H9 (cell line): ENCODE results near the gene HBA1. TPM values are rescaled to one million over a fixed set of nuclear protein-coding genes. Genes with fewer than 3 reads are reported as not detected.

Experiments
- DNase-seq: peaks from one replicate; pipeline ENCODE4 v3.0.0-alpha.2; 2017
- H2AFZ ChIP-seq: one replicate; pipeline ENCODE4 v1.6.1; 2013; ENCODE audit warnings: mild to moderate bottlenecking, low read length, control low read depth, moderate library complexity
- H2AK5ac ChIP-seq: 2 replicates; pipeline ENCODE4 v1.6.1; 2013; ENCODE audit warnings: low read length, control low read depth, mixed read lengths; ENCODE audit not compliant: insufficient read length
- H2BK120ac ChIP-seq: one replicate; pipeline ENCODE4 v1.6.1; 2013; ENCODE audit warnings: low read depth, mild to moderate bottlenecking, low read length, control low read depth, inconsistent platforms; ENCODE audit not compliant: poor library complexity, severe bottlenecking
- H2BK12ac ChIP-seq: 2 replicates; pipeline ENCODE4 v1.6.1; 2013; ENCODE audit warnings: low read length, control low read depth, mixed read lengths, low read depth; ENCODE audit not compliant: insufficient read length
- H2BK15ac ChIP-seq: 2 replicates; pipeline ENCODE4 v1.6.1; 2013; ENCODE audit warnings: low read depth, low read length, control low read depth
- H2BK20ac ChIP-seq: one replicate; pipeline ENCODE4 v1.6.1; 2013; ENCODE audit warnings: low read depth, mild to moderate bottlenecking, low read length, control low read depth, inconsistent platforms; ENCODE audit not compliant: poor library complexity, severe bottlenecking
- H2BK5ac ChIP-seq: 2 replicates; pipeline ENCODE4 v1.6.1; 2013; ENCODE audit warnings: low read length, control low read depth, mixed read lengths; ENCODE audit not compliant: insufficient read length
- H3K14ac ChIP-seq: 2 replicates; pipeline ENCODE4 v1.6.1; 2013; ENCODE audit warnings: low read length, control low read depth; ENCODE audit not compliant: insufficient read depth
- H3K18ac ChIP-seq: 2 replicates; pipeline ENCODE4 v1.6.1; 2013; ENCODE audit warnings: low read depth, mild to moderate bottlenecking, mixed read lengths, low read length, control low read depth; ENCODE audit not compliant: insufficient read length
- H3K23ac ChIP-seq: 2 replicates; pipeline ENCODE4 v1.6.1; 2013; ENCODE audit warnings: low read length, control low read depth, mixed read lengths, low read depth; ENCODE audit not compliant: insufficient read length
- H3K23me2 ChIP-seq: 2 replicates; pipeline ENCODE4 v1.6.1; 2013; ENCODE audit warnings: low read depth, mild to moderate bottlenecking, mixed read lengths, low read length, control low read depth; ENCODE audit not compliant: insufficient read length, poor library complexity, severe bottlenecking
- H3K27ac ChIP-seq: 2 replicates; pipeline ENCODE4 v1.5.1; 2013; ENCODE audit warnings: low read length, control low read depth, mixed read lengths, low read depth; ENCODE audit not compliant: insufficient read length
- H3K27me3 ChIP-seq: 2 replicates; pipeline ENCODE4 v1.6.1; 2013; ENCODE audit warnings: low read length, control low read depth, inconsistent platforms; ENCODE audit not compliant: insufficient read depth
- H3K4ac ChIP-seq: 2 replicates; pipeline ENCODE4 v1.6.1; 2013; ENCODE audit warnings: low read depth, mild to moderate bottlenecking, control low read depth, inconsistent platforms, low read length, moderate library complexity
- H3K4me1 ChIP-seq: 2 replicates; pipeline ENCODE4 v1.6.1; 2013; ENCODE audit warnings: low read length, control low read depth, inconsistent platforms; ENCODE audit not compliant: insufficient read depth
- H3K4me2 ChIP-seq: 2 replicates; pipeline ENCODE4 v1.6.1; 2013; ENCODE audit warnings: low read length, control low read depth, mixed read lengths; ENCODE audit not compliant: insufficient read length, insufficient read depth
- H3K56ac ChIP-seq: 2 replicates; pipeline ENCODE4 v1.6.1; 2013; ENCODE audit warnings: low read depth, mild to moderate bottlenecking, mixed read lengths, low read length, control low read depth; ENCODE audit not compliant: insufficient read length
- H3K79me1 ChIP-seq: 2 replicates; pipeline ENCODE4 v1.6.1; 2013; ENCODE audit warnings: low read depth, mild to moderate bottlenecking, moderate library complexity, low read length, control low read depth, inconsistent platforms; ENCODE audit not compliant: insufficient read depth, poor library complexity, severe bottlenecking
- H3K79me2 ChIP-seq: 2 replicates; pipeline ENCODE4 v1.6.1; 2013; ENCODE audit warnings: low read length, control low read depth, inconsistent platforms; ENCODE audit not compliant: insufficient read depth
- H3K9ac ChIP-seq: 2 replicates; pipeline ENCODE4 v1.6.1; 2013; ENCODE audit warnings: low read length, control low read depth, mixed read lengths; ENCODE audit not compliant: insufficient read length; ENCODE audit errors: extremely low read depth
- H3K9me3 ChIP-seq: one replicate; pipeline ENCODE4 v1.6.1; 2013; ENCODE audit warnings: low read depth, low read length, inconsistent platforms; ENCODE audit not compliant: control insufficient read depth
- H3T11ph ChIP-seq: one replicate; pipeline ENCODE4 v1.6.1; 2013; ENCODE audit warnings: mild to moderate bottlenecking, low read length, control low read depth, inconsistent platforms
- H4K20me1 ChIP-seq: one replicate; pipeline ENCODE4 v1.6.1; 2013; ENCODE audit not compliant: control insufficient read depth, insufficient read length, insufficient read depth
- H4K5ac ChIP-seq: 2 replicates; pipeline ENCODE4 v1.6.1; 2013; ENCODE audit warnings: low read depth, mild to moderate bottlenecking, mixed read lengths, low read length, control low read depth; ENCODE audit not compliant: insufficient read length
- H4K8ac ChIP-seq: replicated peaks from 2 replicates; pipeline ENCODE4 v1.6.1; 2013; ENCODE audit warnings: low read length, control low read depth, mixed read lengths, low read depth; ENCODE audit not compliant: insufficient read length
- H4K91ac ChIP-seq: 2 replicates; pipeline ENCODE4 v1.6.1; 2013; ENCODE audit warnings: low read depth, mild to moderate bottlenecking, moderate library complexity, mixed read lengths, low read length, control low read depth; ENCODE audit not compliant: insufficient read length
- H3K27ac Mint-ChIP-seq, 3 experiments: 2 replicates in 2 of 3; 3 replicates in 1 of 3; pipeline ENCODE4 v1.8.0; 2020 to 2021; ENCODE audit warnings: mixed read lengths in 3 of 3, mild to moderate bottlenecking in 1 of 3, moderate library complexity in 1 of 3
- H3K27me3 Mint-ChIP-seq: 2 replicates; pipeline ENCODE4 v1.8.0; 2021; ENCODE audit warnings: low read depth, mild to moderate bottlenecking, moderate library complexity, mixed read lengths
- H3K36me3 Mint-ChIP-seq, 3 experiments: 2 replicates in 2 of 3; 3 replicates in 1 of 3; pipeline ENCODE4 v1.8.0; 2020 to 2021; ENCODE audit warnings: low read depth in 3 of 3, mixed read lengths in 3 of 3; ENCODE audit not compliant: insufficient read depth in 1 of 3
- H3K4me1 Mint-ChIP-seq, 2 experiments: 2 replicates each; pipeline ENCODE4 v1.8.0; 2020; ENCODE audit warnings: mixed read lengths in 2 of 2
- H3K4me3 Mint-ChIP-seq, 2 experiments: 2 replicates in 1 of 2; 3 replicates in 1 of 2; pipeline ENCODE4 v1.8.0; 2020 to 2021; ENCODE audit warnings: mild to moderate bottlenecking in 2 of 2, mixed read lengths in 2 of 2, moderate library complexity in 1 of 2
- H3K9me3 Mint-ChIP-seq, 2 experiments: 2 replicates in 1 of 2; 3 replicates in 1 of 2; pipeline ENCODE4 v1.8.0; 2020; ENCODE audit warnings: mild to moderate bottlenecking in 2 of 2, mixed read lengths in 2 of 2, moderate library complexity in 1 of 2
- CTCF ChIP-seq: fragments of 200-600 bp; sonication (generic); conservative IDR thresholded peaks from 3 replicates; pipeline ENCODE4 v1.8.0; 2021; ENCODE audit warnings: antibody characterized with exemption, mild to moderate bottlenecking
- WGBS: extraction: QIAGEN DNeasy Blood & Tissue Kit; methylation state at CpG from one replicate; pipeline ENCODE4 v1.1.7; 2013; ENCODE audit warnings: missing lambda C conversion rate, low lambda C conversion rate, mixed read lengths; ENCODE audit not compliant: insufficient read length; ENCODE audit errors: extremely low coverage; 5-methylcytosine and 5-hydroxymethylcytosine counted together
- total RNA-seq: library from RNA; stranded (reverse); gene quantifications from 2 replicates; pipeline ENCODE4 v1.2.1, GENCODE V29; 2021

The HBA1 gene
- total RNA-seq, 1 experiment from 2014 or later = 7.2 TPM

DNA sequence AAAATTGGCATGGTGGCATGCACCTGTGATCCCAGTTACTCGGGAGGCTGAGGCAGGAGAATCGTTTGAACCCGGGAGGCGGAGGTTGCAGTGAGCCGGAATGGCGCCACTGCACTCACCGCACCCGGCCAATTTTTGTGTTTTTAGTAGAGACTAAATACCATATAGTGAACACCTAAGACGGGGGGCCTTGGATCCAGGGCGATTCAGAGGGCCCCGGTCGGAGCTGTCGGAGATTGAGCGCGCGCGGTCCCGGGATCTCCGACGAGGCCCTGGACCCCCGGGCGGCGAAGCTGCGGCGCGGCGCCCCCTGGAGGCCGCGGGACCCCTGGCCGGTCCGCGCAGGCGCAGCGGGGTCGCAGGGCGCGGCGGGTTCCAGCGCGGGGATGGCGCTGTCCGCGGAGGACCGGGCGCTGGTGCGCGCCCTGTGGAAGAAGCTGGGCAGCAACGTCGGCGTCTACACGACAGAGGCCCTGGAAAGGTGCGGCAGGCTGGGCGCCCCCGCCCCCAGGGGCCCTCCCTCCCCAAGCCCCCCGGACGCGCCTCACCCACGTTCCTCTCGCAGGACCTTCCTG lies 3.7 kb downstream of the HBA1 start, which contains the start of gene HBQ1:
Gene HBQ1, plus strand, starts transcription at position 359 of the 575 bp plus-strand sequence. Its CDS starts 28 bp downstream, at position 387.
- DNase-seq = peak; percentile 57
- H2BK120ac ChIP-seq = no peak within 1 kb of the TSS
- H3K23ac ChIP-seq = no peak within 1 kb of the TSS
- TF ChIP-seq CTCF = peak; percentile 68
- H3K79me2 ChIP-seq = no peaks in the 10 kb centered on the region
- peaks cover 34% of the 10 kb centered on the region for H3K27me3 ChIP-seq
- H3K4me1 ChIP-seq = no peaks in the 10 kb centered on the region
- no peak within 1 kb of the TSS for H3K4ac ChIP-seq
- no peak within 1 kb of the TSS for H4K5ac ChIP-seq
- H3T11ph ChIP-seq = no peak within 1 kb of the TSS
- no peak within 1 kb of the TSS for H2AFZ ChIP-seq
- H3K9ac ChIP-seq = no peak within 1 kb of the TSS
- H4K8ac ChIP-seq = no peak within 1 kb of the TSS
- Mint-ChIP-seq H3K36me3 (peaks cover 2 to 10% (median 3%) of the 10 kb centered on the region in 3 experiments; a peak in 6 of 7 replicates), H3K27ac (no peak within 1 kb of the TSS), H3K27me3 (peaks cover 44% of the 10 kb centered on the region), H3K4me3 (peak within 1 kb of the TSS; percentile 52 to 72), H3K9me3 (no peaks in the 10 kb centered on the region), H3K4me1 (peaks cover 4 to 7% of the 10 kb centered on the region in 2 experiments; a peak in 1 of 4 replicates)
- no peaks in the 10 kb centered on the region for H4K20me1 ChIP-seq
- H3K27ac ChIP-seq = no peak within 1 kb of the TSS
- WGBS = no CpG with 5 or more reads among the region's 59 CpGs
- no peak within 1 kb of the TSS for H2BK15ac ChIP-seq
- H2BK5ac ChIP-seq = no peak within 1 kb of the TSS
- peak within 1 kb of the TSS; percentile 25; the same call in 1 of the 2 replicates for H3K14ac ChIP-seq
- H2BK12ac ChIP-seq = no peak within 1 kb of the TSS
- H4K91ac ChIP-seq = no peak within 1 kb of the TSS
- H2BK20ac ChIP-seq = no peak within 1 kb of the TSS
- H3K9me3 ChIP-seq = no peaks in the 10 kb centered on the region
- no peak within 1 kb of the TSS for H3K18ac ChIP-seq
- peaks cover 5% of the 10 kb centered on the region for H3K23me2 ChIP-seq
- H2AK5ac ChIP-seq = no peak within 1 kb of the TSS
- H3K79me1 ChIP-seq = no peaks in the 10 kb centered on the region
- H3K56ac ChIP-seq = no peak within 1 kb of the TSS
- peak within 1 kb of the TSS; percentile 35 for H3K4me2 ChIP-seq
